ENCODE measurements around the gene PRKAR2B.

The PRKAR2B gene

DNA sequence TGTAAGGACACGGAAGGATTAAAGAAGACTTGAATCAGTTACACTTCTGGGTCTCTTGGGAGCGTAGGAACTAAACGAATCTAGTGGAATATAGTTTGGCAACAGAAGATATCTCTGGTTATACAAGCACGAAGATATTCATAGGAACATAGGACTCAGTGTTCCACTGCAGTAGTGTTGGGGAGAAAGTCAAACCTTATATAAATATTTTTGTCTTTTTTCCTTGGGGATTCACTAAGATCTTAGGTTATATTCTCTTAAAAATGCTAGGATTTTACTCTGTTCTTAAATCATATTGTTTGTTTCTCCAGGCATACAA lies 21.4 kb downstream of the PRKAR2B start:
- TF ChIP-seq RARB (CRISPR knock-in tag; IDR thresholded peaks at IDR 0.05), result no peak
- TF ChIP-seq ARNTL (CRISPR knock-in tag; IDR thresholded peaks at IDR 0.05; ENCODE audit: borderline replicate concordance, low read depth), result no peak
- TF ChIP-seq OSR1 (CRISPR knock-in tag; IDR thresholded peaks at IDR 0.05), result no peak
- no peak for TF ChIP-seq ZC3H10 (CRISPR knock-in tag; IDR thresholded peaks at IDR 0.05)
- TF ChIP-seq CSDC2 (CRISPR knock-in tag; IDR thresholded peaks at IDR 0.05), result no peak
- no peak for TF ChIP-seq ISL1 (CRISPR knock-in tag; IDR thresholded peaks at IDR 0.05)
- TF ChIP-seq TCF4 (CRISPR knock-in tag; IDR thresholded peaks at IDR 0.05; ENCODE audit: borderline replicate concordance), result no peak
- TF ChIP-seq ESRRG (CRISPR knock-in tag; IDR thresholded peaks at IDR 0.05), result no peak
- TF ChIP-seq PPARA (CRISPR knock-in tag; IDR thresholded peaks at IDR 0.05; ENCODE audit: borderline replicate concordance), result no peak
- ATAC-seq, result no peak

DNA sequence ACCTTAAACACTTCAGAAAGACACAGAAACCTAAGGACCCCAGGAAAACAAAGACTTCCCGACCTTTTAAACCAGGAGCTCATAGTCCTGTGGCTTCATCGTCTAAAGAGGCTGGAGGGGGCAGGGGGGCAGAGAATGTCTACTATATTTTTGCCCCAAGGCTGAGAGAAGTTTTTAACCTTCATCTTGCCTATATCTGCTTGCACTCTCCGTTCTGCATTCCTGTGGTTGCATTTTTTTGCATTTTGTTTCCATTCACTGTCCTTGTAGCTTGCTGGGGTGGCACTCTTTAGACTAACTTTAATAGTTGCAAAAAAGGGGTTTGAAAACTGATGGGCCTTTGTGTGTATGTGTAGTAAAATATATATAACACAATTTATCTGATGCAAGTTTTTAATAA lies 23.7 kb downstream of the PRKAR2B start:
- TF ChIP-seq ZNF70 (CRISPR knock-in tag; IDR thresholded peaks at IDR 0.05) (no peak), TCF4 (CRISPR knock-in tag; IDR thresholded peaks at IDR 0.05; ENCODE audit: borderline replicate concordance) (no peak), ZFP3 (CRISPR knock-in tag; IDR thresholded peaks at IDR 0.05) (no peak), SNAI2 (CRISPR knock-in tag; IDR thresholded peaks at IDR 0.05) (no peak), BACH2 (CRISPR knock-in tag; IDR thresholded peaks at IDR 0.05; ENCODE audit: borderline replicate concordance) (no peak), OSR1 (CRISPR knock-in tag; IDR thresholded peaks at IDR 0.05) (no peak), ZFP30 (CRISPR knock-in tag; IDR thresholded peaks at IDR 0.05) (no peak), TOX (CRISPR knock-in tag; IDR thresholded peaks at IDR 0.05; ENCODE audit: borderline replicate concordance) (no peak), ESRRG (CRISPR knock-in tag; IDR thresholded peaks at IDR 0.05) (no peak), ARNTL (CRISPR knock-in tag; IDR thresholded peaks at IDR 0.05; ENCODE audit: borderline replicate concordance, low read depth) (no peak), RARB (CRISPR knock-in tag; IDR thresholded peaks at IDR 0.05) (no peak), ZC3H10 (CRISPR knock-in tag; IDR thresholded peaks at IDR 0.05) (no peak), CSDC2 (CRISPR knock-in tag; IDR thresholded peaks at IDR 0.05) (no peak)
- TF ChIP-seq, protein P1, sequence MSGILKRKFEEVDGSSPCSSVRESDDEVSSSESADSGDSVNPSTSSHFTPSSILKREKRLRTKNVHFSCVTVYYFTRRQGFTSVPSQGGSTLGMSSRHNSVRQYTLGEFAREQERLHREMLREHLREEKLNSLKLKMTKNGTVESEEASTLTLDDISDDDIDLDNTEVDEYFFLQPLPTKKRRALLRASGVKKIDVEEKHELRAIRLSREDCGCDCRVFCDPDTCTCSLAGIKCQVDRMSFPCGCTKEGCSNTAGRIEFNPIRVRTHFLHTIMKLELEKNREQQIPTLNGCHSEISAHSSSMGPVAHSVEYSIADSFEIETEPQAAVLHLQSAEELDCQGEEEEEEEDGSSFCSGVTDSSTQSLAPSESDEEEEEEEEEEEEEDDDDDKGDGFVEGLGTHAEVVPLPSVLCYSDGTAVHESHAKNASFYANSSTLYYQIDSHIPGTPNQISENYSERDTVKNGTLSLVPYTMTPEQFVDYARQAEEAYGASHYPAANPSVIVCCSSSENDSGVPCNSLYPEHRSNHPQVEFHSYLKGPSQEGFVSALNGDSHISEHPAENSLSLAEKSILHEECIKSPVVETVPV (CRISPR knock-in tag; IDR thresholded peaks at IDR 0.05), result no peak
- TF ChIP-seq, protein P2, sequence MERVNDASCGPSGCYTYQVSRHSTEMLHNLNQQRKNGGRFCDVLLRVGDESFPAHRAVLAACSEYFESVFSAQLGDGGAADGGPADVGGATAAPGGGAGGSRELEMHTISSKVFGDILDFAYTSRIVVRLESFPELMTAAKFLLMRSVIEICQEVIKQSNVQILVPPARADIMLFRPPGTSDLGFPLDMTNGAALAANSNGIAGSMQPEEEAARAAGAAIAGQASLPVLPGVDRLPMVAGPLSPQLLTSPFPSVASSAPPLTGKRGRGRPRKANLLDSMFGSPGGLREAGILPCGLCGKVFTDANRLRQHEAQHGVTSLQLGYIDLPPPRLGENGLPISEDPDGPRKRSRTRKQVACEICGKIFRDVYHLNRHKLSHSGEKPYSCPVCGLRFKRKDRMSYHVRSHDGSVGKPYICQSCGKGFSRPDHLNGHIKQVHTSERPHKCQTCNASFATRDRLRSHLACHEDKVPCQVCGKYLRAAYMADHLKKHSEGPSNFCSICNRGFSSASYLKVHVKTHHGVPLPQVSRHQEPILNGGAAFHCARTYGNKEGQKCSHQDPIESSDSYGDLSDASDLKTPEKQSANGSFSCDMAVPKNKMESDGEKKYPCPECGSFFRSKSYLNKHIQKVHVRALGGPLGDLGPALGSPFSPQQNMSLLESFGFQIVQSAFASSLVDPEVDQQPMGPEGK (CRISPR knock-in tag; IDR thresholded peaks at IDR 0.05; ENCODE audit: borderline replicate concordance), result no peak; the same call in 1 of the 2 replicates
- TF ChIP-seq, protein P3, sequence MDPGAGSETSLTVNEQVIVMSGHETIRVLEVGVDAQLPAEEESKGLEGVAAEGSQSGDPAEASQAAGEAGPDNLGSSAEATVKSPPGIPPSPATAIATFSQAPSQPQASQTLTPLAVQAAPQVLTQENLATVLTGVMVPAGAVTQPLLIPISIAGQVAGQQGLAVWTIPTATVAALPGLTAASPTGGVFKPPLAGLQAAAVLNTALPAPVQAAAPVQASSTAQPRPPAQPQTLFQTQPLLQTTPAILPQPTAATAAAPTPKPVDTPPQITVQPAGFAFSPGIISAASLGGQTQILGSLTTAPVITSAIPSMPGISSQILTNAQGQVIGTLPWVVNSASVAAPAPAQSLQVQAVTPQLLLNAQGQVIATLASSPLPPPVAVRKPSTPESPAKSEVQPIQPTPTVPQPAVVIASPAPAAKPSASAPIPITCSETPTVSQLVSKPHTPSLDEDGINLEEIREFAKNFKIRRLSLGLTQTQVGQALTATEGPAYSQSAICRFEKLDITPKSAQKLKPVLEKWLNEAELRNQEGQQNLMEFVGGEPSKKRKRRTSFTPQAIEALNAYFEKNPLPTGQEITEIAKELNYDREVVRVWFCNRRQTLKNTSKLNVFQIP (CRISPR knock-in tag; IDR thresholded peaks at IDR 0.05; ENCODE audit: borderline replicate concordance, low read depth), result no peak
- TF ChIP-seq, protein P4, sequence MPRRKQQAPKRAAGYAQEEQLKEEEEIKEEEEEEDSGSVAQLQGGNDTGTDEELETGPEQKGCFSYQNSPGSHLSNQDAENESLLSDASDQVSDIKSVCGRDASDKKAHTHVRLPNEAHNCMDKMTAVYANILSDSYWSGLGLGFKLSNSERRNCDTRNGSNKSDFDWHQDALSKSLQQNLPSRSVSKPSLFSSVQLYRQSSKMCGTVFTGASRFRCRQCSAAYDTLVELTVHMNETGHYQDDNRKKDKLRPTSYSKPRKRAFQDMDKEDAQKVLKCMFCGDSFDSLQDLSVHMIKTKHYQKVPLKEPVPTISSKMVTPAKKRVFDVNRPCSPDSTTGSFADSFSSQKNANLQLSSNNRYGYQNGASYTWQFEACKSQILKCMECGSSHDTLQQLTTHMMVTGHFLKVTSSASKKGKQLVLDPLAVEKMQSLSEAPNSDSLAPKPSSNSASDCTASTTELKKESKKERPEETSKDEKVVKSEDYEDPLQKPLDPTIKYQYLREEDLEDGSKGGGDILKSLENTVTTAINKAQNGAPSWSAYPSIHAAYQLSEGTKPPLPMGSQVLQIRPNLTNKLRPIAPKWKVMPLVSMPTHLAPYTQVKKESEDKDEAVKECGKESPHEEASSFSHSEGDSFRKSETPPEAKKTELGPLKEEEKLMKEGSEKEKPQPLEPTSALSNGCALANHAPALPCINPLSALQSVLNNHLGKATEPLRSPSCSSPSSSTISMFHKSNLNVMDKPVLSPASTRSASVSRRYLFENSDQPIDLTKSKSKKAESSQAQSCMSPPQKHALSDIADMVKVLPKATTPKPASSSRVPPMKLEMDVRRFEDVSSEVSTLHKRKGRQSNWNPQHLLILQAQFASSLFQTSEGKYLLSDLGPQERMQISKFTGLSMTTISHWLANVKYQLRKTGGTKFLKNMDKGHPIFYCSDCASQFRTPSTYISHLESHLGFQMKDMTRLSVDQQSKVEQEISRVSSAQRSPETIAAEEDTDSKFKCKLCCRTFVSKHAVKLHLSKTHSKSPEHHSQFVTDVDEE (CRISPR knock-in tag; IDR thresholded peaks at IDR 0.05), result no peak
- peak; percentile 86 for ATAC-seq

DNA sequence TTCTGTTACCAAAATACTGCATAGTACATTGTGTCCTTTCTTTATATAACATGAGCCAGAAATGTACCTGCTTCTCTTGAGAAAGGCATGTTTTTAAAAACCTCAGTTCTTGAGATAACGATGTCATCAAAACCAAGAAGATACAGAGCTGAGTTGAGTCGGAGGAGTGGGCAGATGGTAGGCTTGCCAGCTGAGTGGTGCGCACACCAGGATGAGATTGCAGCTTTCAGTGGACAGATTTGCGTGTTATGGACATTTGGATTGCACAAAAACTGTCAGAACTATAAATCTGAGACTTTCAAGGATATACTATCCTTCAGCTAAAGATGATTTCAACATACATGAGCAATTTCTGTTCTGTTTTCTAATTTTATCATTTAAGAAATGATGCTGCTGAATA lies 25.0 kb downstream of the PRKAR2B start:
- ATAC-seq, result no peak
- TF ChIP-seq ISL1 (CRISPR knock-in tag; IDR thresholded peaks at IDR 0.05) (no peak), RARB (CRISPR knock-in tag; IDR thresholded peaks at IDR 0.05) (no peak), SNAI2 (CRISPR knock-in tag; IDR thresholded peaks at IDR 0.05) (no peak), ZFP3 (CRISPR knock-in tag; IDR thresholded peaks at IDR 0.05) (no peak), BACH2 (CRISPR knock-in tag; IDR thresholded peaks at IDR 0.05; ENCODE audit: borderline replicate concordance) (no peak), ARNTL (CRISPR knock-in tag; IDR thresholded peaks at IDR 0.05; ENCODE audit: borderline replicate concordance, low read depth) (no peak), ZNF8 (CRISPR knock-in tag; IDR thresholded peaks at IDR 0.05) (no peak), TOX (CRISPR knock-in tag; IDR thresholded peaks at IDR 0.05; ENCODE audit: borderline replicate concordance) (no peak), TCF4 (CRISPR knock-in tag; IDR thresholded peaks at IDR 0.05; ENCODE audit: borderline replicate concordance) (no peak), ZC3H10 (CRISPR knock-in tag; IDR thresholded peaks at IDR 0.05) (no peak), PPARA (CRISPR knock-in tag; IDR thresholded peaks at IDR 0.05; ENCODE audit: borderline replicate concordance) (no peak), CSDC2 (CRISPR knock-in tag; IDR thresholded peaks at IDR 0.05) (no peak), ZNF70 (CRISPR knock-in tag; IDR thresholded peaks at IDR 0.05) (no peak), OSR1 (CRISPR knock-in tag; IDR thresholded peaks at IDR 0.05) (no peak)
- TF ChIP-seq, protein P2 (CRISPR knock-in tag; IDR thresholded peaks at IDR 0.05; ENCODE audit: borderline replicate concordance), result no peak
- TF ChIP-seq, protein P4 (CRISPR knock-in tag; IDR thresholded peaks at IDR 0.05), result no peak
- TF ChIP-seq, protein P3 (CRISPR knock-in tag; IDR thresholded peaks at IDR 0.05; ENCODE audit: borderline replicate concordance, low read depth), result no peak
